OCI-M2 (cell line): ENCODE results near the gene STAMBP.
"Not testable (repeated sequence)": the region's sequence is repeated elsewhere in the genome, so short reads cannot be mapped to it uniquely, and the experiment has no call there.

ENCODE experiments used
- DNase-seq: peaks from one replicate; lab custom pipeline; 2025; ENCODE audit not compliant: unreplicated experiment; lab: John Stamatoyannopoulos, UW

The STAMBP gene

DNA sequence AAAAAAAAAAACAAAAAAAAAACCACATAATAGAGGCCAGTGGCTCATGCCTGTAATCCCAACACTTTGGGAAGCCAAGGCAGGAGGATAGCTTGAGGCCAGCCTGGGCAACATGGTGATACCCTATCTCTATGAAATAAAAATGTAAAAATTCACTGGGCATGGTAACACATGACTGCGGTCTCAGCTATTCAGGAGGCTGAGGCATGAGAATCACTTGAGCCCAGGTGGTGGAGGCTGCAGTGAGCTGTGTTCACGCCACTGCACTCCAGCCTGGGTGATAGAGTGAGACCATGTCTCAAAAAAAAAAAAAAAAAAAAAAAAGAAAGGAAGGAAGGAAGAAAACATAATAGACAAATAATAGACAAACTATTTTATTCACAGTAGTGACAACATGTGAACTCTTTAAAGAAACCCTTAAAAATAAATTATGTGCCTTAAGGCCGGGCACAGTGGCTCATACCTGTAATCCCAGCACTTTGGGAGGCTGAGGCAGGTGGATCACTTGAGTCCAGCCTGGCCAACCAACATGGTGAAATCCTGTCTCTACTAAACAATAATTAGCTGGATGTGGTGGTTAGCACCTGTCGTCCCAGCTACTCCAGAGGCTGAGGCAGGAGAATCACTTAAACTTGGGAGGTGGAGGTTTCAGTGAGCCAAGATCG is 75.3 kb downstream of the STAMBP start:
- not testable (repeated sequence) for DNase-seq

- no peak for DNase-seq
Observed at GRCh38 chr2:73904952-73905351, 76.2 kb downstream of the STAMBP start.

DNA sequence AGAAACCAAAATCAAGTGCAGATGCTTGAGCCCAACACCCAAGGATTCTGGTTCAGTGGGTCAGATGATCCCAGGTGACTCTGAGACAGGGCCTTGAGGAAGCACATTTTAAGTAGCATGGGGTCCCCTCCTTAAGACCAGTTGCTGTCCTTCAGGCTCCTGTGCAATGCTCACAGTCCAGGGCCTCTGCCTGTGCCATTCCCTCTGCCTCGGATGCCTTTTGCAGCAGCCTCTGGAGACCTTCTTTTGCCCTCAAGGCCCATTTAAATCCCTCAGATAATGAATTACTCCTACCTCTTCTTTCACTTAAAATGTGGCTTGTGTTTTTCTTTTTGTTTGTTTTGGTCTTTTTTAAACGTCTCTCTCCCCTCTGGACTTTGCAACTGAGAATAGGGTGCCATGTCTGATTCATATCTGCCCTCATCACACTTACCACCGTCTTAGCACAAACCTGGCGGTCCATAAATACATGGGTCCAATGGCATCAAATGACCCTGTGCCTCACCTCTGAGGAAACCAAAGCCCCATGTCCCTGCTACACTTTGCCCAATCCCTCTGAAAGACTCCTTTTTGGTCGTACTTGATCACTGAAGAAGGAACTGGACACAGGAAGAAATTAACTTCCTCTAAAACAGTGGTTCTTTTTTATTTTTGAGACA is 78.2 kb downstream of the STAMBP start:
- no peak for DNase-seq

DNA sequence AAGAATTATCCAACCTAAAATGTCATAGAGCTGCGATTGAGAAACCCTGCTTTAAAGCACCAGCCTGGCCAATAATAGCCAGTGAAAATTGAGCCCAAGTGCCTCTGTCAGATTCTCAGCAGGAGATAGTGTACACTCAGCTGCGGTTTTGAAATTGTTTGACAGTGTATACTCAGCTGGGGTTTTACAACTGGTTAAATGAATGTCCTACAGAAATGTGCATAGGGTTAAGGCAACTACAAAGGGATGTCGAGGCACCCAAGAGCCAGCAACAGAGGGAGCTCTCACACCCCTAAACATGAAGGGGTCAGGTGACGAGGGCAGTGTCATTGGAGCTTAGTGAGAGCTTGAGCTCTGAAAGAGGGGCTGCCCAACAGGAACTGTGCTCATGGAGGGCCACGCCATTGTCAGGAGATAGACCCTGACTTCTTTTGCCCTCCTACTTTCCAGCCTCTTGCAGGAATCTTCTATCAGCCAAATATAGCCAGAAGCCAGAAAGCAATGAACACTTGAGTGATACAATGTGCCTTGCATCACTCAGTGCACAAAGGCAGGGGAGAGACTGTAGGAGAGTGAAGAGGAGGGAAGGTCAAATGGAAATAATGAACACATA is 79.2 kb downstream of the STAMBP start:
- DNase-seq = no peak

DNA sequence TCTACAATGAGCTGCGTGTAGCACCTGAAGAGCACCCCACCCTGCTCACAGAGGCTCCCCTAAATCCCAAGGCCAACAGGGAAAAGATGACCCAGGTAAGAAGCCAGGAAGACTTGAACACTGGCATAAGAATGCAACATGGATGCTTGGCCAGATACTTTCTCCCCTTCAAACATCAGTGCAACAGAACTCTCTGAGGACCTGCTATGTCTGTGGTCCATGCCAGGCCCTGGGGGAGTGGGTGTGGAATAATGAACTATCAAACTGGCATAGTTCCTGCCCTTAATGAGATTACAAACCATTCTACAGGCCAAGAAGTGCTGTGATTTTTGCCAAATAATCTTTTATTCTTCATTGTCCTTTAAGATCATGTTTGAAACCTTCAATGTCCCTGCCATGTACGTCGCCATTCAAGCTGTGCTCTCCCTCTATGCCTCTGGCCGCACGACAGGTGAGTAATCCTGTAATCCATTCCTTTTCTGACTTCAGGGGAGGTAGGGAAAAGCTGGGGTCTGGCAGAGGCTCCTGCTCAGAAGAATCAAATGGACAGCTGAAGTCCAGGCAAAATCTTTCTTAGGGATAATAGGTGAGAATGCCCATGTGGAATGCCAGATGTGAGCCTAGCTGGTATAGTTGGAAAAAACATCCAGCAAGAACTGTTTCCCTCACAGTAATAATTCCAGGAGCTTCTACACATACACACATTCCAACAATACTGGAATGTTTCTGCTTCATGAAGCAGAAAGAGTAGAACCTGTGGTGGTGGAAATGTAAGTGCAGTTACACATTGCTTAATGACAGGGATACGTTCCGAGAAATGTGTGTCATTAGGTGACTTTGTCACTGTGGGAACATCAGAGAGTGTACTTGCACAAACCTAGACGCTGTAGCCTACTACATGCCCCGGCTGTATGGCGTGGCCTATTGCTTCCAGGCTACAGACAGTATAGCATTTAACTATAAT is 80.2 kb downstream of the STAMBP start:
- no peak for DNase-seq

GRCh38 chr2:73910873-73911547 is 82.2 kb downstream of the STAMBP start:
- DNase-seq = no peak

GRCh38 chr2:73911548-73912208 is 82.9 kb downstream of the STAMBP start:
- DNase-seq = no peak

DNA sequence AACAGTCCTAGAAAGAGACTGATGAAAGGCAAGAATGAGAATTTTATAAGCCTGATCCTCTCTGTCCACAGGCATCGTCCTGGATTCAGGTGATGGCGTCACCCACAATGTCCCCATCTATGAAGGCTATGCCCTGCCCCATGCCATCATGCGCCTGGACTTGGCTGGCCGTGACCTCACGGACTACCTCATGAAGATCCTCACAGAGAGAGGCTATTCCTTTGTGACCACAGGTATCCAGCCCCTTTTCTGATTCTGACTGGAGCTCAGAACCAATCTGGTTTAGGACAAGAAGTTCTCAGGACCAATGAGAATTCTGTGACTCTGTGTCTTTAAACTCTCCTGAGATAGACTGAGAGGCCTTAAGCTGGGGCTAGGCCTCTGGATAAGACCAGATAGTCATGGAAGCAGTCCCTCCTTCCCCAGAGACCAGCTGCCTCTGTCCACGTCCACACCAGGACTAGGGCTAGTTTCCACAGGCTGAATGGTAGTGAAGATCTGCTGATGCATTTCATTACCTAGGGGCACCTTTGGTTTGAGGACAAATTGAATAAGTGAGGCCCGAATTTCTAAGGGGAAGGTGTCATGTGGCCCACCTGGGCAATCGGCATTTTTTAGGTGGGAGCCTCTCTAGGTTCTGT is 84.8 kb downstream of the STAMBP start:
- DNase-seq = no peak

GRCh38 chr2:73914667-73915066 is 85.9 kb downstream of the STAMBP start:
- no peak for DNase-seq

GRCh38 chr2:73915437-73915993 is 86.8 kb downstream of the STAMBP start:
- DNase-seq = no peak

- no peak for DNase-seq
Observed at GRCh38 chr2:73916666-73917065, 87.9 kb downstream of the STAMBP start.

DNA sequence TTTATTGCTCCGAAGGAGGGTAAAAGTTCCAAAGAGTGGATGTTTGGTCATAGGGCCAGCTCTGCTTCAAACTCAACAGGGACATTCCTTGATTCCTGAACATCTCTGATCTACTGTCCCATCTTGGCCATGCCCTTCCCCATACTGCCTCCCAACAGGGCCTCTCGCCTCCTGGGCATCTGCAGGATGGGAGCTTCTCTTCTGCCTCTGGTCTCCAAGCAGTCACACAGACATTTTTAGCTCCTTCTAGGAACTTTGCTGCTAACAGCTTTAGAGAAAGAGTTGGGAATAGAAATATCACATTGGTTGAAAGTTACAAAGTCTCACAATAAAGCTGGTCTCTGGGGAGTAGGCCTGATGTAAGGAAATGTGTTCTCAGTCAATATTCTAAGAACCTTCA is 88.5 kb downstream of the STAMBP start:
- no peak for DNase-seq

- DNase-seq = no peak
Observed at GRCh38 chr2:73917696-73918207, 89.0 kb downstream of the STAMBP start.

DNA sequence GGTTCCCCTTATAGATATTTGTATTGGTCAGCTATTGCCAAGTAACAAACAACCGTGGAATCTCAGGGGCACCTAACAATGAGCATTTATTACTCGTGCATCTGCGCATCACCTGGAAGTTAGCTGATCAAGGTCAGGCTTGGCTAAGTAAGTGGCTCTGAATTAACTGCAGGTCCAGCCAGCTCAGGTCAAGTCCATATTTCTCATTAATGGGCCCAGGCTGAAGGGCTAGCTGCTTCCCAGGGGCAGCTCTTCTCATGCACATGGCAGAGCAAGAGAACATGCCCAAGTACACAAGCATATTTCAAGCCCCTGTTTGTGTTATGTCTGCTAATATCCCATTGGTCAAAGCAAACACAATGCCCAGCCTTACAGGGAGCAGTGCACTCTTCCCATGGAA is 90.1 kb downstream of the STAMBP start:
- no peak for DNase-seq

DNA sequence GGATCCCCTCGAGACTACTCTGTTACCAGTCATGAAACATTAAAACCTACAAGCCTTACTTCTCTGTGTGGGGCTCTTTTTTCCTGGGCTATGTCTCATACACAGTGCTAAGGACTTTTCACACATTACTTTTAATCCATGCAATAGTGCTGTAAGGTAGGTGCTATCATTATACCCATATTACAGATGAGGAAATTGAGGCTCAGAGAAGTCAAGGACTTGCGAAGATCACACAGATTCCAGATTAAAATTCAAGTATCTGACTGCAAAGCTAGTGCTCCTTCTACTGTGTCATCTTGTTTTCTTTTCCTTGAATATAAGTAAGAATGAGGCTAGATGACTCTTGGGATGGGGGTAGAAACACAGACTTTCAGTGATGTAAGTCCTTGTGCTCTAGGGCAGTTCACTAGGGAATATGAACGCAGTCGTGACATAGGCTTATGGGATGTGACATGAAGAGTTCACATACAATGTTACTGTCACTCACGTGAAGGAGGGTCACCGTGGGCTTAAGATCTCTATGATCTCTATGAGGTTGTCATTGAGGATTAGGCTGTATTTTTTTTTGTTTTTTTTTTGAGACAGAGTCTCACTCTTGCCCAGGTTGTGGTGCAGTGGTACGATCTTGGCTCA is 91.0 kb downstream of the STAMBP start:
- DNase-seq = no peak

DNA sequence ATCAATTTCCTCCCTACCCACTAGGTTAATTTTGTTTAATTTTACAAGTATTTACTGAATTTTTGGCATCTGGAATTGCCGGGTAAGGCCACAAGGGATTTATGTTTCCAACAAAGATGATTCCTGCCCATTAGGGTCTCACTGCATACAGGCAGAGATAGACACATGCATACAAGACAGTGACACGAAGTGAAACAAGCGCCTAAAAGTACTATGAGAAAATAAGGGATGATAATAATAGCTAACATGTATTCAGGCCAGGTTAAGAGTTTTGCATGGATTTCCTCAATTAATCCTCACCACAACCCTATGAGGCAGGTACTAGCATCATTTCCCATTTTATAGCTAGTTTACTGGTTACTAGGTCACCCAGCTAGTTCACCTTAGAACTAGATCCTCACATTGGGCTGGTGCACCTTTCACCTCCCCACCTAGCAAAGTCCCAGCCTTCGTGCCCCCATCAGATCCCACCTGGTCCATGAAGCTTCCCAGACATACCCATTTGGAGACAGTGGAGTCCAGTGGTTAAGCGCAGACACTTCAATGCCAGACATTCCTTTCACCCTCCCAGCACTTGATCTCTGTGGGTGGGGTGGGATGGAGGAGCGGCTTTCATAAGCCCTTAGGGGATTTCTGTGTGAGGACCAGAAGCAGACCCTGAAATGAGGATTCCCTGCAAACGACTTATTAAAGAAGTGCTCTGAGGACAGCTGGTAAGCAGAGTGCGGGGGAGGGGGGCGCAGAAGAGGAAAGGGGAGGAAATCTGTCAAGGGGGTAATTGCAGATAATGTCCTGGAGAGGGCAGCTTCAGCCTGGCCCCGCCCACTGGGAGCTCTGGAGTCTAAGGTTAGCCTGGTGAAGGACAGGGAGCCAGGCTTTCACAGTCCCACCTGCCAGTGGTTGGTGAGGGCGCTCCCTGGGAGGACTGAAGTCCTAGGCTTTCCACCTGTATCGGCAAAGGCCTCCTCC is 92.1 kb downstream of the STAMBP start:
- no peak for DNase-seq

GRCh38 chr2:73921581-73921980 is 92.8 kb downstream of the STAMBP start:
- no peak for DNase-seq

DNA sequence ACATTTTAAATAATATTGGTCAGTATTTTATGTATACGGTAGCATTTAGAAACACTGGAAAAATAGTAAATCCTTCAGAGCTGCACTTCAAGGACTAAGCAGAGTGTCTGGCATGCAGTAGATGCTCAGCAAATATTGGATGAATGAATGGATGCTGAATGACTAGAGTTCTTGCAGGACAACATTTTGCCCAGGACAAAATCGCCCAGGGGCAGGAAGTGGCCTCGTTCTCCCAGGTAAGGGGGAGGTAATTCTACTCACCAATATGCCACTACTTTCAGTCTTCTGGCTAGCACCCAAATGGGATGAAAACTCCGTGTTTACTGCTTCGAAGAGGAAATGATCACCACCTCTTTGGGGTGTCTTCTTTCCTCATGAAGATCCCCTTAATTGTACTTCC is 93.9 kb downstream of the STAMBP start:
- DNase-seq = no peak
